Nephron progenitor cell (in vitro differentiated cells): ENCODE results near the gene TSPAN17.
"Not testable (repeated sequence)": the region's sequence is repeated elsewhere in the genome, so short reads cannot be mapped to it uniquely, and the experiment has no call there.

Experiments
- DNase-seq: peaks from one replicate; pipeline ENCODE4 v3.0.0; 2021
- H3K27ac Mint-ChIP-seq: 2 replicates; pipeline ENCODE4 v1.8.0; 2021; ENCODE audit warnings: mild to moderate bottlenecking, moderate library complexity, mixed read lengths
- H3K27me3 Mint-ChIP-seq: 2 replicates; pipeline ENCODE4 v1.8.0; 2021; ENCODE audit warnings: mild to moderate bottlenecking, low read depth, mixed read lengths; ENCODE audit not compliant: poor library complexity
- H3K36me3 Mint-ChIP-seq: 2 replicates; pipeline ENCODE4 v1.8.0; 2021; ENCODE audit warnings: low read depth, mixed read lengths
- H3K4me1 Mint-ChIP-seq: 2 replicates; pipeline ENCODE4 v1.8.0; 2021; ENCODE audit warnings: mixed read lengths
- H3K4me3 Mint-ChIP-seq: 2 replicates; pipeline ENCODE4 v1.8.0; 2021; ENCODE audit warnings: mild to moderate bottlenecking, moderate library complexity, mixed read lengths
- H3K9me3 Mint-ChIP-seq: 2 replicates; pipeline ENCODE4 v1.8.0; 2021; ENCODE audit warnings: mild to moderate bottlenecking, moderate library complexity, mixed read lengths
- CTCF ChIP-seq: fragments of 200-600 bp; sonication (generic); IDR thresholded peaks from 2 replicates; pipeline ENCODE4 v1.5.0; 2021; ENCODE audit warnings: antibody characterized with exemption

TSPAN17 gene

GRCh38 chr5:176647030-176647842 lies at the start of gene TSPAN17:
TSS of gene TSPAN17 (plus strand) at chr5:176647484. CDS start at chr5:176647616, 132 bp downstream.
- no peak within 1 kb of the TSS for H3K27ac Mint-ChIP-seq
- TF ChIP-seq CTCF: no peak
- no peaks in the 10 kb centered on the region for H3K36me3 Mint-ChIP-seq
- peak; percentile 100 for DNase-seq
- no peaks in the 10 kb centered on the region for H3K9me3 Mint-ChIP-seq
- H3K4me1 Mint-ChIP-seq: peaks cover 33% of the 10 kb centered on the region
- peaks cover 6% of the 10 kb centered on the region for H3K27me3 Mint-ChIP-seq
- peak within 1 kb of the TSS; percentile 86 for H3K4me3 Mint-ChIP-seq

- H3K4me3 Mint-ChIP-seq, DNase-seq, H3K27ac Mint-ChIP-seq: not testable (repeated sequence)
These were observed 47.4 kb upstream of the TSPAN17 start for GRCh38 chr5:176599749-176600430.

GRCh38 chr5:176601901-176602482 lies 45.3 kb upstream of the TSPAN17 start:
- peaks cover 34% of the 10 kb centered on the region for H3K4me1 Mint-ChIP-seq
- H3K4me3 Mint-ChIP-seq: no peak overlapping the region
- no peaks in the 10 kb centered on the region for H3K9me3 Mint-ChIP-seq
- no peak for DNase-seq
- H3K27ac Mint-ChIP-seq: peak overlapping the region; percentile 55
- H3K27me3 Mint-ChIP-seq: peaks cover 10% of the 10 kb centered on the region
- TF ChIP-seq CTCF: no peak
- H3K36me3 Mint-ChIP-seq: peaks cover 7% of the 10 kb centered on the region

More at GRCh38 chr5:176599749-176600430, 47.4 kb upstream of the TSPAN17 start:
- Mint-ChIP-seq H3K4me1 (peaks cover 26% of the 10 kb centered on the region), H3K27me3 (peaks cover 22% of the 10 kb centered on the region)
- H3K9me3 Mint-ChIP-seq, H3K36me3 Mint-ChIP-seq: not testable (repeated sequence)

- H3K9me3 Mint-ChIP-seq: no peaks in the 10 kb centered on the region
- H3K36me3 Mint-ChIP-seq: peaks cover 7% of the 10 kb centered on the region
- DNase-seq: no peak
- H3K27me3 Mint-ChIP-seq: peaks cover 11% of the 10 kb centered on the region
- TF ChIP-seq CTCF: no peak
- H3K4me3 Mint-ChIP-seq: no peak overlapping the region
- peak overlapping the region; percentile 14 for H3K27ac Mint-ChIP-seq
- H3K4me1 Mint-ChIP-seq: peaks cover 34% of the 10 kb centered on the region
These were observed 44.2 kb upstream of the TSPAN17 start for GRCh38 chr5:176603091-176603490.

- peaks cover 48% of the 10 kb centered on the region for H3K4me1 Mint-ChIP-seq
- peaks cover 14% of the 10 kb centered on the region for H3K27me3 Mint-ChIP-seq
- no peaks in the 10 kb centered on the region for H3K9me3 Mint-ChIP-seq
- no peaks in the 10 kb centered on the region for H3K36me3 Mint-ChIP-seq
- H3K27ac Mint-ChIP-seq: no peak overlapping the region
- DNase-seq: no peak
- no peak overlapping the region for H3K4me3 Mint-ChIP-seq
- no peak for TF ChIP-seq CTCF
These were observed 41.3 kb upstream of the TSPAN17 start for GRCh38 chr5:176606032-176606431.

GRCh38 chr5:176606875-176607274 lies 40.4 kb upstream of the TSPAN17 start:
- Mint-ChIP-seq H3K36me3 (no peaks in the 10 kb centered on the region), H3K4me3 (no peak overlapping the region), H3K4me1 (peaks cover 47% of the 10 kb centered on the region), H3K27ac (no peak overlapping the region), H3K27me3 (peaks cover 18% of the 10 kb centered on the region), H3K9me3 (no peaks in the 10 kb centered on the region)
- TF ChIP-seq CTCF: no peak
- DNase-seq: no peak
